GM13976 (cell line): ENCODE data around the gene PRKCA.

ENCODE experiments used
- DNase-seq: peaks from one replicate; pipeline ENCODE4 v3.0.0; 2012; ENCODE audit warnings: low spot score
- CTCF ChIP-seq: IDR thresholded peaks from 2 replicates; pipeline ENCODE4 v1.5.1; 2012; ENCODE audit warnings: borderline replicate concordance, mild to moderate bottlenecking; ENCODE audit not compliant: insufficient read depth; ENCODE audit errors: extremely low read depth, missing control alignments, control extremely low read depth
- in situ Hi-C: fragments of 300-500 bp; cut with MboI; formaldehyde crosslinking; loops from one replicate; pipeline ENCODE4 v1.12.0; 2022; ENCODE audit warnings: low sequenced_read_pairs, mixed read lengths, inconsistent platforms; ENCODE audit not compliant: unreplicated experiment

PRKCA gene

DNA sequence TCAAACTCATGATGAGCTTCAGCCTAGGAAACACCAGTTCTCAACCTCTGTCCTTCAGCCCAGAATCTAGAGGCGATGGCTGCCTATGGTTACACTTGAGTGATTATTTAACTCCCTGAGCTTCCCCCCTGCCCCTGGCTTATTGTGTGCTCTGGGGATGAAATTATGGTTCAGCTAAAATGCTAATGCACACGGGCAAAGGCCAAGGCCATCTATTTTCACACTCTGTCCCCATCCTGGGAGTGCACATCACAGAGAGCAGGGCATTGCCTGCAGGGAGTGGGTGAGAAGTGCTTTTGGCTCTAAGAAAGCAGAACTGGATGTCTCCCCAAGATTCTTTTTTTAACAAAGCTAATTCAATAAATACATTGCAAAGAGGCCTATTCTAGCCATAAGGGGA lies 510.9 kb downstream of the PRKCA start:
- DNase-seq, result no peak
- in situ Hi-C loops, result no loop called here
- TF ChIP-seq CTCF, result no peak

DNA sequence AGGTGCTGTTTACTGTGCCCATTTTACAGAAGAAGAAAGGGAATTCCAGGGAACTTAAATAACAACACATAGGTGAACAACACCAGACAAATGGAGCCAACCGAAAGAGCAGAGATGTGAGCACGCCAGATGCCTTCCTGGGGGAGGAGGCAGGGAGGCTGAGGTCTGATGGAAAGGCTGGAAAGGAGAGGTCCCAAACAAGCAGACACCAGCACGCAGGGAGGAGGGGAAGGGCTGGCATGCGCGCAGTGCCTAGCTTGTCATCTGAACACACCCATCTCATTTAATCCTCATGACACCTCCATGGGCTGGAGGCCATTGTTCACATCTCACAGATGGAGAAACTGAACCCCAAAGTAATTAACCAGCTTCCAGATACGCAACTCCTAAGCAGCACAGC lies 511.6 kb downstream of the PRKCA start:
- DNase-seq, result no peak
- TF ChIP-seq CTCF, result no peak
- in situ Hi-C loops, result no loop called here

- in situ Hi-C loops, result no loop called here
- no peak for DNase-seq
- TF ChIP-seq CTCF, result no peak
Measured at GRCh38 chr17:66814570-66814969, 512.2 kb downstream of the PRKCA start.

GRCh38 chr17:66817750-66818149 lies 515.3 kb downstream of the PRKCA start:
- no peak for TF ChIP-seq CTCF
- in situ Hi-C loops, result no loop called here
- no peak for DNase-seq

- DNase-seq, result no peak
- in situ Hi-C loops, result no loop called here
- no peak for TF ChIP-seq CTCF
Measured at GRCh38 chr17:66819466-66819865, 517.1 kb downstream of the PRKCA start.

- no peak for DNase-seq
- no peak for TF ChIP-seq CTCF
- in situ Hi-C loops, result no loop called here
Measured at GRCh38 chr17:66822009-66822408, 519.6 kb downstream of the PRKCA start.

GRCh38 chr17:66826856-66827255 lies 524.4 kb downstream of the PRKCA start:
- DNase-seq, result no peak
- no peak for TF ChIP-seq CTCF
- in situ Hi-C loops, result no loop called here
